ENCODE data around the gene STRADA.

DNA sequence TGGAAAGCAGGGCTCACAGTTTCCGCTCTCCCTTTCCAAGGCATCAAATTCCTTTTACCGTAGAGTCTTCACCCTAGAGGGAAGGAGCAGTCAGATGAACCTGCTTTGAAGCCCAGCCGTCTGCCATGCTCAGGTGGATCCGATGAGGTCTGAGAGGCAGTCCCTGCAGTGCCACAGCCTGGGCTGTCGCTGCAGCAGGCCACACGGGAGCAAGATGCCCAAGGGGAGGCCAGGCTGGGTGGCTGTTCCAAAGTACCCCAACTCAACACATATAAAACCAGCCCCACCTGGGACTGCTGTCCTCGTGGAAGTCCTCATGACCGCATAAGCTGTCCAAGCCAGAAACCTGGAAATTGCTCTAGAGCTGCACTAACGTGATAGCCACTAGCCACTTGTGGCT, 36.8 kb downstream of the STRADA start:
- no peak for TF ChIP-seq TBP (IDR thresholded peaks at IDR 0.05; ENCODE audit: low read depth, low read length)
- no peak for TF ChIP-seq EZH2 (IDR thresholded peaks at IDR 0.05; ENCODE audit: low read depth, low read length, severe bottlenecking)
- TF ChIP-seq RNF2 (IDR thresholded peaks at IDR 0.05; ENCODE audit: borderline replicate concordance, low read depth, low read length, missing control alignments, poor library complexity, severe bottlenecking) = no peak
- TF ChIP-seq PHF8 (conservative IDR thresholded peaks at IDR 0.05; ENCODE audit: low read depth, low read length) = no peak
- no peak for TF ChIP-seq POLR2AphosphoS5 (IDR thresholded peaks at IDR 0.05; ENCODE audit: low read depth, low read length)
- TF ChIP-seq, protein P1, sequence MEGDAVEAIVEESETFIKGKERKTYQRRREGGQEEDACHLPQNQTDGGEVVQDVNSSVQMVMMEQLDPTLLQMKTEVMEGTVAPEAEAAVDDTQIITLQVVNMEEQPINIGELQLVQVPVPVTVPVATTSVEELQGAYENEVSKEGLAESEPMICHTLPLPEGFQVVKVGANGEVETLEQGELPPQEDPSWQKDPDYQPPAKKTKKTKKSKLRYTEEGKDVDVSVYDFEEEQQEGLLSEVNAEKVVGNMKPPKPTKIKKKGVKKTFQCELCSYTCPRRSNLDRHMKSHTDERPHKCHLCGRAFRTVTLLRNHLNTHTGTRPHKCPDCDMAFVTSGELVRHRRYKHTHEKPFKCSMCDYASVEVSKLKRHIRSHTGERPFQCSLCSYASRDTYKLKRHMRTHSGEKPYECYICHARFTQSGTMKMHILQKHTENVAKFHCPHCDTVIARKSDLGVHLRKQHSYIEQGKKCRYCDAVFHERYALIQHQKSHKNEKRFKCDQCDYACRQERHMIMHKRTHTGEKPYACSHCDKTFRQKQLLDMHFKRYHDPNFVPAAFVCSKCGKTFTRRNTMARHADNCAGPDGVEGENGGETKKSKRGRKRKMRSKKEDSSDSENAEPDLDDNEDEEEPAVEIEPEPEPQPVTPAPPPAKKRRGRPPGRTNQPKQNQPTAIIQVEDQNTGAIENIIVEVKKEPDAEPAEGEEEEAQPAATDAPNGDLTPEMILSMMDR (IDR thresholded peaks at IDR 0.05; ENCODE audit: control extremely low read depth in 1 of 3, insufficient read depth in 1 of 3, low read depth in 1 of 3, low read length in 3 of 3) = no peak
- no peak for TF ChIP-seq GABPA (IDR thresholded peaks at IDR 0.05; ENCODE audit: borderline replicate concordance, insufficient read depth, low read length)
- no peak for TF ChIP-seq ASH2L (IDR thresholded peaks at IDR 0.05; ENCODE audit: low read length)
- TF ChIP-seq ZNF274 (IDR thresholded peaks at IDR 0.05; ENCODE audit: borderline replicate concordance, extremely low read depth, low read length) = no peak

All from H1 (cell line).